ENCODE results near the gene TMEM14A.
"Not testable (repeated sequence)": the region's sequence is repeated elsewhere in the genome, so short reads cannot be mapped to it uniquely, and the experiment has no call there.

TMEM14A gene

DNA sequence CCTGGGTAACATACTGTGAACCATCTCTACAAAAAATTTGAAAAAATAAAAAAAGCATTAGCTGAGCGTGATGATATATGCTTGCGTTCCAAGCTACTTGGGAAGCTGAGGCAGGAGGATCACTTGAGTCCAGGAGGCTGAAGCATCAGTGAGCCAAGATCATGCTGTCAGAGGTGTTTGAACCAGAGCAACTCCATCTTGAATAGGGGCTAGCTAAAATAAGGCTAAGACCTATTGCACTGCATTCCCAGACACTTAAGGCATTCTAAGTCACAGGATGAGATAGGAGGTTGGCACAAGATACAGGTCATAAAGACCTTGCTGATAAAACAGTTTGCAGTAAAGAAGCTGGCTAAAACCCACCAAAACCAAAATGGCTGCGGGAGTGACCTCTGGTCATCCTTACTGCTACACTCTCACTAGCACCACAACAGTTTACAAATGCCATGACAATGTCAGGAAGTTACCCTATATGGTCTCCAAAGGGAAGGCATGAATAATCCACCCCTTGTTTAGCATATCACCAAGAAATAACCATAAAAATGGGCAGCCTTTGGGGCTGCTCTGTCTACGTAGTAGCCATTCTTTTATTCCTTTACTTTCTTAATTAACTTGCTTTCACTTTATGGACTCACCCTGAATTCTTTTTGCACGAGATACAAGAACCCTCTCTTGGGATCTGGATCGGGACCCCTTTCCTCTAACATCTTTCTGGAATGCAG, 34.0 kb downstream of the TMEM14A start:
- CTCF ChIA-PET; H3K27me3 ChIP-seq (replicated peaks in 2 of 5; ENCODE audit: control insufficient read depth in 4 of 5, insufficient read depth in 5 of 5, low read length in 4 of 5); H3K27ac ChIP-seq (ENCODE audit: insufficient read depth in 1 of 2, low read depth in 1 of 2, low read length in 2 of 2, poor library complexity in 1 of 2, severe bottlenecking in 2 of 2); H3K4me3 ChIP-seq (ENCODE audit: control insufficient read depth in 1 of 7, extremely low read depth in 1 of 7, insufficient read depth in 4 of 7, low read depth in 2 of 7, low read length in 6 of 7); H3K4me1 ChIP-seq (ENCODE audit: control extremely low read depth in 1 of 4, control insufficient read depth in 4 of 4, insufficient read depth in 4 of 4, low read length in 3 of 4); DNase-seq; H3K9me3 ChIP-seq (ENCODE audit: control extremely low read depth in 1 of 5, control insufficient read depth in 4 of 5, insufficient read depth in 2 of 5, low read depth in 1 of 5, low read length in 4 of 5); POLR2A ChIA-PET; H3K36me3 ChIP-seq (ENCODE audit: control insufficient read depth in 4 of 4, insufficient read depth in 4 of 4, low read length in 3 of 4): not testable (repeated sequence)
- 96% methylated on average over 4 of the region's 6 CpGs for whole genome bisulfite sequencing (ENCODE audit: insufficient coverage)

GRCh38 chr6:52706001-52706400, 35.1 kb downstream of the TMEM14A start:
- ChIA-PET CTCF (no interaction called here), POLR2A (no interaction called here)
- H3K27ac ChIP-seq (ENCODE audit: insufficient read depth in 1 of 2, low read depth in 1 of 2, low read length in 2 of 2, poor library complexity in 1 of 2, severe bottlenecking in 2 of 2): no peak overlapping the region
- no peak overlapping the region for H3K4me3 ChIP-seq (ENCODE audit: control insufficient read depth in 1 of 7, extremely low read depth in 1 of 7, insufficient read depth in 4 of 7, low read depth in 2 of 7, low read length in 6 of 7)
- H3K36me3 ChIP-seq (ENCODE audit: control insufficient read depth in 4 of 4, insufficient read depth in 4 of 4, low read length in 3 of 4): no peaks in the 10 kb centered on the region
- H3K27me3 ChIP-seq (replicated peaks in 2 of 5; ENCODE audit: control insufficient read depth in 4 of 5, insufficient read depth in 5 of 5, low read length in 4 of 5): no peaks in the 10 kb centered on the region
- peaks cover 0 to 4% (median 2%) of the 10 kb centered on the region in 5 experiments for H3K9me3 ChIP-seq (ENCODE audit: control extremely low read depth in 1 of 5, control insufficient read depth in 4 of 5, insufficient read depth in 2 of 5, low read depth in 1 of 5, low read length in 4 of 5)
- no peaks in the 10 kb centered on the region for H3K4me1 ChIP-seq (ENCODE audit: control extremely low read depth in 1 of 4, control insufficient read depth in 4 of 4, insufficient read depth in 4 of 4, low read length in 3 of 4)
- no peak for DNase-seq
- 100% methylated on average over 1 of the region's 3 CpGs for WGBS (ENCODE audit: insufficient coverage)

GRCh38 chr6:52707963-52708680, 37.2 kb downstream of the TMEM14A start:
- ChIA-PET CTCF (no interaction called here), POLR2A (no interaction called here)
- H3K27me3 ChIP-seq (replicated peaks in 2 of 5; ENCODE audit: control insufficient read depth in 4 of 5, insufficient read depth in 5 of 5, low read length in 4 of 5): no peaks in the 10 kb centered on the region

DNA sequence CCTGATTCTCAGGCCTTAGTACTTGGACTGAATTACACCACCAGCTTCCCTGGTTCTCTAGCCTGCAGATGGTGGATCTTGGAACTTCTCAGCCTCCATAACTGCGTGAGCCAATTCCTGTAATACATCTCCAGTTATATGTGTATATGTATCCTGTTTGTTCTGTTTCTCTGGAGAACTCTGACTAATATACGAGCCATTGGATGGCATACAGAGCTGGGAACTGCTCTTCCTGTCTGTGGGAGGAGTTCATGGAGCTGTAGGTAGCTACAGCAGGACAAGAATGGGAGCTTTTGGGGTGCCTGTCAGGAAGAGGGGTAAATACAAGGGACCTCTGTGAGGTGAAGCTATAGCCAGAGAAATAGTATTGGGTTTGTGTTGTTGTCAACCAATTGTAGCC, 41.2 kb downstream of the TMEM14A start:
- H3K36me3 ChIP-seq (ENCODE audit: control insufficient read depth in 4 of 4, insufficient read depth in 4 of 4, low read length in 3 of 4): no peaks in the 10 kb centered on the region
- H3K9me3 ChIP-seq (ENCODE audit: control extremely low read depth in 1 of 5, control insufficient read depth in 4 of 5, insufficient read depth in 2 of 5, low read depth in 1 of 5, low read length in 4 of 5): peaks cover 0 to 4% (median 2%) of the 10 kb centered on the region in 5 experiments
- H3K4me1 ChIP-seq (ENCODE audit: control extremely low read depth in 1 of 4, control insufficient read depth in 4 of 4, insufficient read depth in 4 of 4, low read length in 3 of 4): no peaks in the 10 kb centered on the region
- CTCF ChIA-PET: interaction anchor here (0.7 kb wide), 1 partner anchor 11 kb away, joined by 3 read pairs; no protein-coding TSS in a partner anchor
- no peak for DNase-seq
- H3K27ac ChIP-seq (ENCODE audit: insufficient read depth in 1 of 2, low read depth in 1 of 2, low read length in 2 of 2, poor library complexity in 1 of 2, severe bottlenecking in 2 of 2): no peak overlapping the region
- POLR2A ChIA-PET: no interaction called here
- 80% methylated on average over 1 of the region's 2 CpGs for WGBS (ENCODE audit: insufficient coverage)
- H3K4me3 ChIP-seq (ENCODE audit: control insufficient read depth in 1 of 7, extremely low read depth in 1 of 7, insufficient read depth in 4 of 7, low read depth in 2 of 7, low read length in 6 of 7): no peak overlapping the region
- H3K27me3 ChIP-seq (replicated peaks in 2 of 5; ENCODE audit: control insufficient read depth in 4 of 5, insufficient read depth in 5 of 5, low read length in 4 of 5): no peaks in the 10 kb centered on the region

More at GRCh38 chr6:52707963-52708680, 37.2 kb downstream of the TMEM14A start:
- Histone ChIP-seq H3K9me3 (ENCODE audit: control extremely low read depth in 1 of 5, control insufficient read depth in 4 of 5, insufficient read depth in 2 of 5, low read depth in 1 of 5, low read length in 4 of 5) (peaks cover 0 to 4% (median 2%) of the 10 kb centered on the region in 5 experiments), H3K4me3 (ENCODE audit: control insufficient read depth in 1 of 7, extremely low read depth in 1 of 7, insufficient read depth in 4 of 7, low read depth in 2 of 7, low read length in 6 of 7) (no peak overlapping the region), H3K4me1 (ENCODE audit: control extremely low read depth in 1 of 4, control insufficient read depth in 4 of 4, insufficient read depth in 4 of 4, low read length in 3 of 4) (no peaks in the 10 kb centered on the region), H3K27ac (ENCODE audit: insufficient read depth in 1 of 2, low read depth in 1 of 2, low read length in 2 of 2, poor library complexity in 1 of 2, severe bottlenecking in 2 of 2) (no peak overlapping the region), H3K36me3 (ENCODE audit: control insufficient read depth in 4 of 4, insufficient read depth in 4 of 4, low read length in 3 of 4) (no peaks in the 10 kb centered on the region)
- WGBS (ENCODE audit: insufficient coverage): 90% methylated on average over 1 of the region's 3 CpGs
- peak in 1 of 3 donors; percentile 6 for DNase-seq

DNA sequence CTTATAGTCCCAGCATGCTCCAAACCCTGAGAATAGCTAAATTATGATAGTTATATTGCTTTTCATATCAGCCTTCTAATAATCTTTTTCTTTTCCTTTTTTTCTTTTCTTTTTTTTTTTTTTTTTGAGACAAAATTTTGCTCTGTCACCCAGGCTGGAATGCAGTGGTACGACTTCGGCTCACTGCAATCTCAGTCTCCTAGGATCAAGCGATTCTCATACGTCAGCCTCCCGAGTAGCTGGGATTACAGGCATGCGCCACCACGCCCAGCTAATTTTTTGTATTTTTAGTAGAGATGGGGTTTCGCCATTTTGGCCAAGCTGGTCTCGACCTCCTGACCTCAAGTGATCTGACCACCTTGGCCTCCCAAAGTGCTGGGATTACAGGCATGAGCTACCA, 43.8 kb downstream of the TMEM14A start:
- 98% methylated on average over 8 of the region's 9 CpGs for whole genome bisulfite sequencing (ENCODE audit: insufficient coverage)

DNA sequence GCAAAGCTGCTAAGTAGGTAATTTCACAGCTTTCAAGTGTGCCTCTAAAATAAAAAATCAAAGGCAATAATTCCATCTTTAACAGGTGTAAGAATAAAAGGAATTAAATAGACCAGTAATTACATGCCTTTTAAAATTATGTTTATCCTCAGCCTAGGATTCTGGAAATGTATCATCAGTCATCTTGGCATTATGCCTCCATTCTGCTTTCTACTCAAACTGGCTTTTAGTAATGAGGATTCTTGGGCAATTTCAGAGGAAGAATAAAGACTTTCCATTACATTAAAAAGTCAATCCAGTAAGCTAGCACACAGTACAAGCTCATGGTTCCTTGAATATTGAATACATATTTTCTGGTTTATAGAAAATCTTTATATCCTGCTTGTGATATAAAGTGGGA, 47.6 kb downstream of the TMEM14A start:
- ChIA-PET POLR2A (no interaction called here), CTCF (interaction anchor here (1.4 kb wide), 1 partner anchor 66 kb away, joined by 4 read pairs; no protein-coding TSS in a partner anchor)
- no peaks in the 10 kb centered on the region for H3K4me1 ChIP-seq (ENCODE audit: control extremely low read depth in 1 of 4, control insufficient read depth in 4 of 4, insufficient read depth in 4 of 4, low read length in 3 of 4)
- no peaks in the 10 kb centered on the region for H3K9me3 ChIP-seq (ENCODE audit: control extremely low read depth in 1 of 5, control insufficient read depth in 4 of 5, insufficient read depth in 2 of 5, low read depth in 1 of 5, low read length in 4 of 5)
- DNase-seq: no peak
- no peak overlapping the region for H3K27ac ChIP-seq (ENCODE audit: insufficient read depth in 1 of 2, low read depth in 1 of 2, low read length in 2 of 2, poor library complexity in 1 of 2, severe bottlenecking in 2 of 2)
- H3K27me3 ChIP-seq (replicated peaks in 2 of 5; ENCODE audit: control insufficient read depth in 4 of 5, insufficient read depth in 5 of 5, low read length in 4 of 5): no peaks in the 10 kb centered on the region
- H3K4me3 ChIP-seq (ENCODE audit: control insufficient read depth in 1 of 7, extremely low read depth in 1 of 7, insufficient read depth in 4 of 7, low read depth in 2 of 7, low read length in 6 of 7): no peak overlapping the region
- no peaks in the 10 kb centered on the region for H3K36me3 ChIP-seq (ENCODE audit: control insufficient read depth in 4 of 4, insufficient read depth in 4 of 4, low read length in 3 of 4)

More for the DNA sequence above, 43.8 kb downstream of the TMEM14A start:
- H3K27me3 ChIP-seq (replicated peaks in 2 of 5; ENCODE audit: control insufficient read depth in 4 of 5, insufficient read depth in 5 of 5, low read length in 4 of 5); DNase-seq; H3K4me3 ChIP-seq (ENCODE audit: control insufficient read depth in 1 of 7, extremely low read depth in 1 of 7, insufficient read depth in 4 of 7, low read depth in 2 of 7, low read length in 6 of 7); H3K36me3 ChIP-seq (ENCODE audit: control insufficient read depth in 4 of 4, insufficient read depth in 4 of 4, low read length in 3 of 4); POLR2A ChIA-PET; H3K9me3 ChIP-seq (ENCODE audit: control extremely low read depth in 1 of 5, control insufficient read depth in 4 of 5, insufficient read depth in 2 of 5, low read depth in 1 of 5, low read length in 4 of 5); H3K4me1 ChIP-seq (ENCODE audit: control extremely low read depth in 1 of 4, control insufficient read depth in 4 of 4, insufficient read depth in 4 of 4, low read length in 3 of 4); H3K27ac ChIP-seq (ENCODE audit: insufficient read depth in 1 of 2, low read depth in 1 of 2, low read length in 2 of 2, poor library complexity in 1 of 2, severe bottlenecking in 2 of 2): not testable (repeated sequence)
- CTCF ChIA-PET: interaction anchor here (0.7 kb wide), 1 partner anchor 168 kb away, joined by 6 read pairs; no protein-coding TSS in a partner anchor

GRCh38 chr6:52720321-52720720, 49.4 kb downstream of the TMEM14A start:
- no peaks in the 10 kb centered on the region for H3K9me3 ChIP-seq (ENCODE audit: control extremely low read depth in 1 of 5, control insufficient read depth in 4 of 5, insufficient read depth in 2 of 5, low read depth in 1 of 5, low read length in 4 of 5)
- no peaks in the 10 kb centered on the region for H3K36me3 ChIP-seq (ENCODE audit: control insufficient read depth in 4 of 4, insufficient read depth in 4 of 4, low read length in 3 of 4)
- H3K4me3 ChIP-seq (ENCODE audit: control insufficient read depth in 1 of 7, extremely low read depth in 1 of 7, insufficient read depth in 4 of 7, low read depth in 2 of 7, low read length in 6 of 7): no peak overlapping the region
- H3K27ac ChIP-seq (ENCODE audit: insufficient read depth in 1 of 2, low read depth in 1 of 2, low read length in 2 of 2, poor library complexity in 1 of 2, severe bottlenecking in 2 of 2): no peak overlapping the region
- ChIA-PET POLR2A (no interaction called here), CTCF (no interaction called here)
- H3K4me1 ChIP-seq (ENCODE audit: control extremely low read depth in 1 of 4, control insufficient read depth in 4 of 4, insufficient read depth in 4 of 4, low read length in 3 of 4): no peaks in the 10 kb centered on the region
- 100% methylated on average over 1 of the region's 2 CpGs for WGBS (ENCODE audit: insufficient coverage)
- DNase-seq: no peak
- no peaks in the 10 kb centered on the region for H3K27me3 ChIP-seq (replicated peaks in 2 of 5; ENCODE audit: control insufficient read depth in 4 of 5, insufficient read depth in 5 of 5, low read length in 4 of 5)

All from common myeloid progenitor, CD34-positive (primary cell).